ENCODE measurements around the gene RNF144B.
"Not testable (repeated sequence)": the region's sequence is repeated elsewhere in the genome, so short reads cannot be mapped to it uniquely, and the experiment has no call there.

RNF144B gene

GRCh38 chr6:18441251-18441979 lies 54.3 kb downstream of the RNF144B start:
- FAIRE-seq (no peak), DNase-seq (ENCODE audit: low spot score) (no peak)

- no peak for DNase-seq (ENCODE audit: low spot score)
- FAIRE-seq: no peak
Observed at GRCh38 chr6:18444111-18444510, 57.0 kb downstream of the RNF144B start.

GRCh38 chr6:18445228-18445627 lies 58.1 kb downstream of the RNF144B start:
- DNase-seq (ENCODE audit: low spot score): no peak
- FAIRE-seq: no peak

- no peak for FAIRE-seq
- DNase-seq (ENCODE audit: low spot score): no peak
Observed at GRCh38 chr6:18446771-18447170, 59.6 kb downstream of the RNF144B start.

GRCh38 chr6:18447552-18447951 lies 60.4 kb downstream of the RNF144B start:
- DNase-seq (ENCODE audit: low spot score) (no peak), FAIRE-seq (no peak)

GRCh38 chr6:18451756-18452155 lies 64.6 kb downstream of the RNF144B start:
- FAIRE-seq: no peak
- DNase-seq (ENCODE audit: low spot score): no peak

GRCh38 chr6:18454446-18454845 lies 67.3 kb downstream of the RNF144B start:
- DNase-seq (ENCODE audit: low spot score) (no peak), FAIRE-seq (no peak)

GRCh38 chr6:18457065-18457737 lies 70.1 kb downstream of the RNF144B start:
- FAIRE-seq: no peak

GRCh38 chr6:18458086-18458485 lies 70.9 kb downstream of the RNF144B start:
- not testable (repeated sequence) for DNase-seq (ENCODE audit: low spot score); FAIRE-seq

More at GRCh38 chr6:18457065-18457737, 70.1 kb downstream of the RNF144B start:
- DNase-seq (ENCODE audit: low spot score): no peak

GRCh38 chr6:18463429-18463828 lies 76.3 kb downstream of the RNF144B start:
- DNase-seq (ENCODE audit: low spot score): no peak
- no peak for FAIRE-seq

GRCh38 chr6:18464176-18464575 lies 77.0 kb downstream of the RNF144B start:
- FAIRE-seq (no peak), DNase-seq (ENCODE audit: low spot score) (no peak)

- FAIRE-seq: no peak
- DNase-seq (ENCODE audit: low spot score): no peak
Observed at GRCh38 chr6:18465410-18466154, 78.4 kb downstream of the RNF144B start.

- DNase-seq (ENCODE audit: low spot score): no peak
- no peak for FAIRE-seq
Observed at GRCh38 chr6:18467741-18468502, 80.8 kb downstream of the RNF144B start.

GRCh38 chr6:18468503-18468843 lies 81.3 kb downstream of the RNF144B start:
- FAIRE-seq (no peak), DNase-seq (ENCODE audit: low spot score) (no peak)

- DNase-seq (ENCODE audit: low spot score) (no peak), FAIRE-seq (no peak)
Observed at GRCh38 chr6:18469536-18469935, 82.4 kb downstream of the RNF144B start.

- DNase-seq (ENCODE audit: low spot score): no peak
- FAIRE-seq: no peak
Observed at GRCh38 chr6:18471232-18471964, 84.2 kb downstream of the RNF144B start.

- no peak for FAIRE-seq
- no peak for DNase-seq (ENCODE audit: low spot score)
Observed at GRCh38 chr6:18472941-18473340, 85.8 kb downstream of the RNF144B start.

- FAIRE-seq: no peak
- DNase-seq (ENCODE audit: low spot score): no peak
Observed at GRCh38 chr6:18473755-18474154, 86.6 kb downstream of the RNF144B start.

GRCh38 chr6:18477301-18477941 lies 90.3 kb downstream of the RNF144B start:
- no peak for DNase-seq (ENCODE audit: low spot score)
- FAIRE-seq: no peak

- FAIRE-seq (no peak), DNase-seq (ENCODE audit: low spot score) (no peak)
Observed at GRCh38 chr6:18478610-18479009, 91.5 kb downstream of the RNF144B start.

Data from RCC 7860 (cell line).